GM12891 (cell line): ENCODE results near the gene IGDCC3.

Experiments
- POLR2AphosphoS5 ChIP-seq: IDR thresholded peaks from 2 replicates; pipeline ENCODE4 v1.6.1; 2011; ENCODE audit warnings: low read depth, low read length, control low read depth
- TAF1 ChIP-seq: IDR thresholded peaks from 2 replicates; pipeline ENCODE4 v1.6.1; 2011; ENCODE audit warnings: low read depth, low read length, control low read depth

GRCh38 chr15:65376767-65377104 is 1.1 kb downstream of the IGDCC3 start:
- TF ChIP-seq POLR2AphosphoS5 (no peak), TAF1 (no peak)
